Lung microvascular endothelial cell (primary cell): Measurements from ENCODE around the gene BICC1. TPM values are rescaled to one million over a fixed set of nuclear protein-coding genes. Genes with fewer than 3 reads are reported as not detected.

ENCODE experiments used
- DNase-seq, 2 donors: peaks; one replicate each; pipeline versions ENCODE4 v3.0.0 to v3.0.0-alpha.2; 2010; ENCODE audit warnings: low read depth in 2 of 2
- total RNA-seq: library from RNA; depleted of rRNA; stranded (reverse); fragments of >200 nt; gene quantifications from 2 replicates; pipeline ENCODE4 v1.2.1, GENCODE V29; 2014

The BICC1 gene
- total RNA-seq, 1 donor from 2014 or later, result 0.20 TPM

DNA sequence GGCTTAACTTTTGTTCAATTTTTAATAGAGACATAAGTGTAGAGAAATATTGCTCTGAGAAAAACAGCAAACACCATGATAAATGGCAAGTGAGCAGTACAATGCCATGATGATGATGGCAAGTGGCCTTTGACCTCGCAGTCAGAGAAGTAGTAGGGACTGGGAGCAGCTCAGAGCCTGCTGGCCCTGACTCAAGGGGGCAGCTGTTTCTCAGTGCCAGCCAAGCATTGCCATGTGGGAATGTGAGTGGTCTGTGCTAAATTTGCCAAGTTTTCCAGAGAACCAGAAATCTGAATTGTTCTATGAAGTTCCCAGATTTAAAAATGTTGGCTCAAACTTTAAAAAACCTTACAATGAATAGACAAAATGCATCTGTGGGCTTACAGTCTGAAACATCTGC lies 187.9 kb downstream of the BICC1 start:
- DNase-seq, result no peak

DNA sequence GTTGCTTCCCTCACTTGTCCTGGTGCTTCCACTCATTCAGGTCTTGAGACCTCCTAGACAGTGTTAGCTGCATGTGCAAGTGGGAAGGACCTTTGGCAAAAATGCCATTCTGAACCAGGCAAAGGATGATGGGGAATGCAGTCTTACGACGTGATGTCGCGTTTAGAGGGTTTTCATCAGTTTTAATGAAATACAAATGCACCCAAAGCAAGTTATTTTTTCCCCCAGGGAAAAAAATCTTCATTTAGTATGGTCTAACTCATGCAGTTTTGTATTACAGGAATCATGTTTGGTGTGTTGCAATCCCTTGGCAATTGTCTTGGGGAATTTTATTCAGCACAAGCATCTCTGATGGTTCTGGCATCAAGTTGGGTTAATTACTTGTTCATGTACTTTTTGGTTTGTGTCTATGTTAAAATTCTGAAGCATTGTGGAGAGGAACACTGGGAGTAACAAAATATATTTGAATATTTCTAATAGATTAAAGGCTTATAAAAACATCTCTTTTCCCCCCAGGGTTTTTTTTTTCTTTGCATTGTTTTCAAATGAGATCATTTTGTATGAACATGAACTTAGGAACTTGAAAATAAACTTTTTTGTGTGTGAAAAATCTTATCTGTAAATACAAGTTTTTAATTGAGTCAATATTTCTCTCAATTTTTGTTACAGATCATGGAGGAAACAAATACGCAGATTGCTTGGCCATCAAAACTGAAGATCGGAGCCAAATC lies 188.9 kb downstream of the BICC1 start:
- no peak for DNase-seq

DNA sequence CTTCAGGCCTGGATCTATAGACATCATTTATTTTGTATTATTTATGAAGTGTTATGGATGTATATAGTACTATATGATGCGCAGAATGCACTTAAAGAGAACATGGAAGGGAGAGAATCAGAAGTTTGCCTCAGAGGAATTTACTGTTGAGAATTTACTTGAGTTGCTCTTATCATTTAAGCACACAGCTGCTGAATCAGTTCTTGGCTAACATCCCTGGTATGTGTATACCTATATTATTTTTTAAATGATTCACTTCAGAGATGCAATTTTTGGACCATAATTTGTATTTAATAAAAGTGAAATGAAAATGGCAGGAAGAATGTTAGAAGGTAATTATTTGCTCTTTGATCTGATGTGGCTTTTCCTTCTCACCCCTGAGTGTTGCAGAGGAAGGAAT lies 191.6 kb downstream of the BICC1 start:
- DNase-seq, result no peak

DNA sequence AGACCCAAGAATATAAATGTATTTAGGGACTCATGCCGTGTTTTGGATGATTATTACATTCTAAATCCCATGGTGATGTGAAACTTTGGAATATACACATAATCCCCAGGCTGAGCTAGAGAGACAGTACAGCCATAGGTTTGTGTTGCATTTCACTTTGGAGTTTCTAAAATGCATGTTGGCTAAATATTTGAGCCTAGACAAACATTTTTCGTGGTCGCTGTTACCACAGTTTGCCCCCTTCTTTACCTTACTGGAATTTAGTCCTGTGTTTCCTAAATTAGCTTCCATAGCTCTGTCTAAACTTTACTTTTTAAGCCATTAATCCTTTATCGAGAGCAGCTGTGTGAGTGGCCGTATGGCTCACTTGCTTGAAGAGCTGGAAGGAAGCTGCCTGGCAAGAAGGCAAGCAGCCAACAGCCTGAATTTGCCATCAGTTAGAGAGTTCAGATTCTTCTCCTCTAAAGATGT lies 192.0 kb downstream of the BICC1 start:
- DNase-seq, result no peak

DNA sequence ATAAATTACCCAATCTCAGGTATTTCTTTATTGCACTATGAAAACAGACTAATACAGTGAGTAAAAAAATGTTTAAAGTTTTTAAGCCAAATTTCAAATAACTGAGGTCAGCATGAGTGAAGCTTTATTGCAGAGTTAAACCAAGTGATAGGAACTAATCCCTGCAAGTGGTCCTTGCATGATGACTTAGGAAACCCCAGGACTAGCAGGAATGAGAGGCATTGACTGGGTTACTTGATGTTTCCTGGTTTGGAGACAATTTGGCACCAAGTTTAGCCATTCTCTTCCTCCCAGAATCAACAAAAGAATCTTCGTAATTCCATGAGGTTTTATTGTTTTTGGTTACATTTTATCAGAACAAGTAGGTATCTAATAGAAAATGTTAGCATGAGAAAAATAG lies 194.2 kb downstream of the BICC1 start:
- DNase-seq, result no peak

- DNase-seq, result no peak
Observed at GRCh38 chr10:58712141-58712540, 199.5 kb downstream of the BICC1 start.

DNA sequence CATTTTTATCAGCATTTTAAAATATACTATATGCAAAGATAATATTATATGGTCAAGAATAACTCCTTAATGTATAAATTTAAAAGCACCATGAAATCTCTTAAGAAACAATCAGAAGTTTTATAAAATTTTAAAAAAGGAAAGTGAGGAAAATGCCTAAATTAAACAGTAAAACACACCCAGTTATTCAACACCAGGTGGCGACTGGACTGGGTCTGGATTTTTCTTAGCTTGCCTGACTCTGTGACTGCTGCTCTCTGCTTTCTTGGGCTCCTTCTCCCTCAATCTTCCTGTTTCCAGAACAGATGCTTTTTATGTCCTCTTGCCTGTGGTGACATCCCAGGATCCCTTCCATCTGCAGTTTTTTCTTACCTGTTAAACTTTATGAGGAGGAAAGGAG lies 200.3 kb downstream of the BICC1 start:
- no peak for DNase-seq

GRCh38 chr10:58714409-58714808 lies 201.7 kb downstream of the BICC1 start:
- DNase-seq, result no peak

- no peak for DNase-seq
Observed at GRCh38 chr10:58715061-58715460, 202.4 kb downstream of the BICC1 start.

GRCh38 chr10:58718596-58718995 lies 205.9 kb downstream of the BICC1 start:
- DNase-seq, result no peak

GRCh38 chr10:58721601-58722281 lies 209.1 kb downstream of the BICC1 start:
- no peak for DNase-seq

- no peak for DNase-seq
Observed at GRCh38 chr10:58723186-58723585, 210.5 kb downstream of the BICC1 start.

- no peak for DNase-seq
Observed at GRCh38 chr10:58723966-58724365, 211.3 kb downstream of the BICC1 start.

DNA sequence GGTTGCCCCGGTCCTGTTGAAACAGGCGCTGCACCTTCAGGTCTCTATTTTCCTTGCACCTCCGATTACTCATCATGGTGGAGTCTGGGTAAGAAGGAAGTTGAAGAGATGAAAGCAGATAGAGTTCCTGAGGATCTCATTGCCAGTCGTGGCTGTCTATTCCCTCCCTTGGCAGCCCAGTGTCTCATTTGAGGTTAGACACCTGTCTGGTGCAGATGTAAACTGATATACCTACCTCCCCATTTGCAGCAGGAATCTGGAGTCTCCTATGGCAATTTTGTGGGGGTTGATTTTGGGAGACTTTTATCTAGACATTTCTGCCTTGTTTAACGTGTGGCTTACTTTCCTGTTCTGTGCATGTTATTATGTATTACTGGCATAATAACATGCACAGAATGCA lies 212.1 kb downstream of the BICC1 start:
- no peak for DNase-seq

- DNase-seq, result no peak
Observed at GRCh38 chr10:58725901-58726300, 213.2 kb downstream of the BICC1 start.

DNA sequence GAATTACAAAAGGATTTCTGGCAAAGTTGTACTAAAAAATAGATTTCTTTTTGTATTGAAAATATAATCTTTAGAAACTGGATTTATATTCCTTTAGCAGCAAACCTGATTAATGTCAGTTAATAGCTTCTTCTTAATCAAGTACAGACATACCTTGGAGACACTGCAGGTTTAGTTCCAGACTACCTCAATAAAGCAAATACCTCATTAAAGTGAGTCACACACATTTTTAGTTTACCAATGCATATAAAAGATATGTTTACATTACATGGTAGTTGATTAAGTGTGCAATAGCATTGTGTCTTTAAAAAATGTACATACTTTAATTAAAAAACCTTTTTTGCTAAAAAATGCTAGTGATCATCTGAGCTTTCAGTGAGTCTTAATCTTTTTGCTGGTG lies 215.0 kb downstream of the BICC1 start:
- no peak for DNase-seq

DNA sequence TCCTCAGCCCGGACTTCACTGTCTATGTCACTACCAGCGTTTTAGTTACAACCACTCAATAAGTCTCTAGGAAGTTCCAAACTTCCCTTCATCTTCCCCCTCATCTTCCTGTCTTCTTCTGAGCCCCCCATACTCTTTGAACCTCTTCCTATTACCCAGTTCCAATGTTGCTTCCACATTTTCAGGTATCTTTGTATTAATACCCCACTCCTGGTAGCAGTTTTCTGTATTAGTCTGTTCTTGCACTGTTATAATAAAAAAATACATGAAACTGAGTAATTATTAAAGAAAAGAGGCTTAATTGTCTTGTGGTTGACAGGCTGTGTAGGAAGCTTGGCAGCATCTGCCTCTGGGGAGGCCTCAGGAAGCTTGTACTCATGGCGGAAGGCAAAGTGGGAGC lies 218.6 kb downstream of the BICC1 start:
- DNase-seq, result no peak

GRCh38 chr10:58733436-58733835 lies 220.8 kb downstream of the BICC1 start:
- DNase-seq, result no peak

GRCh38 chr10:58734116-58734515 lies 221.4 kb downstream of the BICC1 start:
- DNase-seq, result no peak

DNA sequence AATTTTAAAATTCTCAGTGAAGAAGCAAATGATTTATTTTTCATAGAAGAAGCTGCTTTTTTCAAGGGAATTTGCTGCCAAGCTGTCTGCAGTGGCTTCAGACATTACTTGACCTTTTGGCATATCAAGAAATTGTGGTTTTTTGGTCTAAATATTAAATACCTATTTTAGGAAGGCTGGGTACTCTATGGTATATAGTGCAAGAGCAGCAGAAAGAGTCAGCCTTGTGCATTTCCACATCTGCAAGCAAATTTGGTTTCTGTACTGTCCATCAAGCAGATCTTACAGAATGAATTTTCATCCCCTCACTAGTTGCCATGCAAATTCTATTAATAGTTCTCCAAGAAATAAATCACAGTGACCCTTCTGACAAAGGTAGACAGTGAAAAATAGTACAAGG lies 222.0 kb downstream of the BICC1 start:
- no peak for DNase-seq

GRCh38 chr10:58735087-58735486 lies 222.4 kb downstream of the BICC1 start:
- no peak for DNase-seq

DNA sequence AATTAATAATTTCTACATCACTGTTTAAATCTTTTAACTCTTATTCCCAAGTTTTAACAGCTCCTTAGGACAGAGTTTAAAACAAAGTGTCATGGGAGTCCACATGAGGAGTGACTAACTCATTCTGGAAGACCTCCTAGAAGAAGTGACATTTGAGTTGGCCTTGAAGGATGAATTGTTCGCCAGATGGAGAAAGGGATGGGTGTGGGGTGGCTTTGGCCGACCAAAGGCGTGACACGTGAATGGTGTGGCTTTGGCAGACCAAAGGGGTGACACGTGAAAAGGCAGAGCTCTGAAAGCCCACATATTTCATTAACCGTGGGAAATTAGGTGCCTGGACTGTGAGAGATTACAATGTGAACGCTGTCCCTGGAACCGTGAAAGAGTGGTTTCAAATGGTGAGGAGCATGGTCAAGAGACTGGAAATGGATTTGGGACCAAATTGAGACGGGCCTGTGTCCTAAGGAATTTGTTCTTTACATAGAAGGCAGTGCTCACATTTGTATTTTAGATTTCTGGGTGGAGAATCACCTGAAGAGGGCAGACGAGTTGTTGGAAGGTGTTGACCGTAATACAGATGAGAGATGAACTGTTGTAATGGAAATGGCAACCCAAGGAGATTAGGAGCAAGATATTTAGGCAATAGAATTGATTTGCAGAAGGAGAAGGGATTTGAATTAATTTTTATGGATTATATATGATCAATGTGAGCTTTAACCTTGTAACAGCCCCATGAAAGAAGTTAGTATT lies 228.1 kb downstream of the BICC1 start:
- no peak for DNase-seq

GRCh38 chr10:58741673-58742072 lies 229.0 kb downstream of the BICC1 start:
- DNase-seq, result no peak
